ENCODE data around the gene SMPD3. TPM values are rescaled to one million over a fixed set of nuclear protein-coding genes. Genes with fewer than 3 reads are reported as not detected.
A peak's percentile ranks its signal among the peaks of the same experiment; 100 is the strongest.

Gene SMPD3
- total and polyA plus RNA-seq, 7 donors = 0.04 to 0.21 (median 0.08) TPM

DNA sequence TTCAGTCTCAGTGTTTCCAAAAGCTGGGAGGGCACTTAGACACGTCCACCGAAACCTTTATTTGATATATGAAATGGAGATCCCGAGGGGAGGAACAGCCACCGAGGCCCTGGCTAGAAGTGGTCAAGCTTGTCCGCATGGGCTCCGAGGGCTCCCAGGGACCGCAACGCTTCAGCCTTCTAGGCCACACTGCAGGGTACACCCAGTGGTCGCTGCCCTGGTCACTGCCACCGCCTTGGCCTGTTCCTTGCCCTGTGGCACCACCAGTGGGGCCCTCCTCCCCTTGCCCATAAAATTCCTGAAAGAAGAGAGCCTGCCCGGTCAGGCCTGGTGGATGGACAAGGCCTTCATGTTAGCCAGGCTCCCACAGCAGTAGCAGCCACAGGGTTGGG lies 43.8 kb upstream of the SMPD3 start:
- H3K4me1 ChIP-seq = no peaks in the 10 kb centered on the region
- no peak for DNase-seq
- no peak overlapping the region for H3K4me3 ChIP-seq
- no peak overlapping the region for H3K27ac ChIP-seq
- no peaks in the 10 kb centered on the region for H3K9me3 ChIP-seq
- no peak for ATAC-seq
- WGBS, 3 donors = 75 to 85% (median 82%) methylated on average over 11 of the region's 11 CpGs
- TF ChIP-seq, protein P1, sequence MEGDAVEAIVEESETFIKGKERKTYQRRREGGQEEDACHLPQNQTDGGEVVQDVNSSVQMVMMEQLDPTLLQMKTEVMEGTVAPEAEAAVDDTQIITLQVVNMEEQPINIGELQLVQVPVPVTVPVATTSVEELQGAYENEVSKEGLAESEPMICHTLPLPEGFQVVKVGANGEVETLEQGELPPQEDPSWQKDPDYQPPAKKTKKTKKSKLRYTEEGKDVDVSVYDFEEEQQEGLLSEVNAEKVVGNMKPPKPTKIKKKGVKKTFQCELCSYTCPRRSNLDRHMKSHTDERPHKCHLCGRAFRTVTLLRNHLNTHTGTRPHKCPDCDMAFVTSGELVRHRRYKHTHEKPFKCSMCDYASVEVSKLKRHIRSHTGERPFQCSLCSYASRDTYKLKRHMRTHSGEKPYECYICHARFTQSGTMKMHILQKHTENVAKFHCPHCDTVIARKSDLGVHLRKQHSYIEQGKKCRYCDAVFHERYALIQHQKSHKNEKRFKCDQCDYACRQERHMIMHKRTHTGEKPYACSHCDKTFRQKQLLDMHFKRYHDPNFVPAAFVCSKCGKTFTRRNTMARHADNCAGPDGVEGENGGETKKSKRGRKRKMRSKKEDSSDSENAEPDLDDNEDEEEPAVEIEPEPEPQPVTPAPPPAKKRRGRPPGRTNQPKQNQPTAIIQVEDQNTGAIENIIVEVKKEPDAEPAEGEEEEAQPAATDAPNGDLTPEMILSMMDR (IDR thresholded peaks at IDR 0.05) = no peak
- H3K27me3 ChIP-seq (ENCODE audit: insufficient read depth in 3 of 3, low read length in 2 of 3) = no peaks in the 10 kb centered on the region
- intact Hi-C loops (cut with DNase I) = no loop called here
- H3K36me3 ChIP-seq (ENCODE audit: insufficient read depth in 1 of 2, low read depth in 1 of 2) = no peaks in the 10 kb centered on the region

DNA sequence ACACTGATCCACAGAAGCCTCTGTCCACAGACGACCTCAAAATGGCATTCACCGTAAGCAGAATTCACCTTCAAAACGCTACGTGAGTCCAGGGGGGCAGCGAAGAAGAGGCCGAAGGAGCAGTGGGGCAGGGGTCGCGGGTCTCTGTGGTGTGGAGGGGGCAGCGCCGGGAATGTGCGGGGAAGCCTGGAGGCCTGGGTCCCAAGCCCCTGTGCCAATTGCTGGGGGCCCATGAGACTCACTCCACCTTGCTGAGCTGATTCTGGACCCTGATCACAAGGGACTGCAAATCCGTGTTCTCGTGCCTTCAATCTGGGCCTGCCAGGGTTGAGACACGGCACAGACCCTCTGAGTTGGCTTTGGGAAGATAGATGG lies 43.3 kb upstream of the SMPD3 start:
- no peak for DNase-seq
- no peak overlapping the region for H3K27ac ChIP-seq

DNA sequence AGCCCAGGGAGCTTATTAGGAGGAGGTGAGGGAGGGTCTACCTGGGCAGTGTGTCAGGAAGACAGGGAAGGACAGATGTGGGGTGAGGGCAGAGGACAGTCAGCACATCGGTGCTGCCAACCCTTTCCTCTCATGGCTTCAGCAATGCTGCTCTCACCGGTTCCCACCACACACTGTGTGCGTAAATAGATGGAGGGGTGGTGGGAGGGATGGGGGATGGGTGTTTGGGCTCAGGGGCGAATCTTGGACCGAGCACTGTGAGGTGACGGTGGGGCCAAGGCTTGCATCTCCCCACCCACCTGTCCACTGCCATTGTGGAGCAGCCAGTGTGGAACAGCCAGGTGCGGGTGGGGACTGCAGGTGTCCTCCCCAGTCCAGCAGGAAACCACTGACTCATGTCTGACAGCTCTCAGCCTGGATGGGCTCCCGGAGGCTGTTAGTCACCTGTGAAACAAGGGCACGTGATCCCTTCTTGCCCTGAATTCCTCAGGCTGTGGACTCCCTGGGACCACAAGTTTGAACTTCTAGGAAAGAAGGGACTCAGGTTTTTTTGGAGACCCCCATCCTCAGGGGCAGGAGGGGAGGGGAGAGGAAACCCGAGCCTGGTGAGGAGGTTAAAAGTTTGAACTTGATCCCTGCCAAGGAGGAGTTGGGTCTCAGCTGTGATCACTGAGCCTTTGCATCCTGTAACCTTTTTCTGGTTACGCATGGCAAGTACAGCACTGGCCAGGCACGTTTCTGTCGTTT lies 42.7 kb upstream of the SMPD3 start:
- Histone ChIP-seq H3K27me3 (ENCODE audit: insufficient read depth in 3 of 3, low read length in 2 of 3) (no peaks in the 10 kb centered on the region), H3K36me3 (ENCODE audit: insufficient read depth in 1 of 2, low read depth in 1 of 2) (no peaks in the 10 kb centered on the region), H3K9me3 (no peaks in the 10 kb centered on the region), H3K27ac (no peak overlapping the region), H3K4me3 (no peak overlapping the region), H3K4me1 (no peaks in the 10 kb centered on the region)
- WGBS, 3 donors = 47 to 50% (median 47%) methylated on average over 13 of the region's 13 CpGs
- ATAC-seq = peak in 3 of 4 donors; percentile 41 to 74 (median 50)
- intact Hi-C loops (cut with DNase I) = no loop called here
- TF ChIP-seq, protein P1 (IDR thresholded peaks at IDR 0.05) = no peak
- no peak for DNase-seq

More for the DNA sequence above, 43.3 kb upstream of the SMPD3 start:
- no peak for ATAC-seq
- Histone ChIP-seq H3K9me3 (no peaks in the 10 kb centered on the region), H3K27me3 (ENCODE audit: insufficient read depth in 3 of 3, low read length in 2 of 3) (no peaks in the 10 kb centered on the region), H3K4me3 (no peak overlapping the region), H3K36me3 (ENCODE audit: insufficient read depth in 1 of 2, low read depth in 1 of 2) (no peaks in the 10 kb centered on the region), H3K4me1 (no peaks in the 10 kb centered on the region)
- TF ChIP-seq, protein P1 (IDR thresholded peaks at IDR 0.05) = no peak
- intact Hi-C loops (cut with DNase I) = no loop called here
- 68 to 80% (median 73%) methylated on average over 14 of the region's 14 CpGs for WGBS, 3 donors

DNA sequence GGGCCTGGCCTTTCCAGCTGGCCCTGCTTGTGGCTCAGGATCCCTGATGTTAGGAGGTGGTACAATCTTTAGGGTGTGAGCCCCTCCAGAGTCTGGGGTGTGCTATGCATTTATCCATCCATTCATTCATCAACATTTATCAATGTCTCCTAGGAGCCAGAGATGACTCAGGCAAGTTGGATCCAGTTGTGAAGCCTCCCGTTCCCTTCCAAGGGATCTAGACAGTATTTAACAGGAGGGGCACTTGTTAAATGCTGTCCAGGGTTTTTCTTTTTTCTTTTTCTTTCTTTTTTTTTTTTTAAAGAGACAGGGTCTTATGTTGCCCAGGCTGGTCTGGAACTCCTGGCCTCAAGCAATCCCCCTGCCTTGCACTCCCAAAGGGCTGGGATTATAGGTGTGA lies 42.0 kb upstream of the SMPD3 start:
- no peaks in the 10 kb centered on the region for H3K36me3 ChIP-seq (ENCODE audit: insufficient read depth in 1 of 2, low read depth in 1 of 2)
- H3K4me3 ChIP-seq = no peak overlapping the region
- no peaks in the 10 kb centered on the region for H3K9me3 ChIP-seq
- TF ChIP-seq, protein P1 (IDR thresholded peaks at IDR 0.05) = no peak
- ATAC-seq = no peak
- no peaks in the 10 kb centered on the region for H3K4me1 ChIP-seq
- no peak overlapping the region for H3K27ac ChIP-seq
- 68 to 75% (median 69%) methylated on average over 1 of the region's 1 CpG for WGBS, 3 donors
- no peak for DNase-seq
- no peaks in the 10 kb centered on the region for H3K27me3 ChIP-seq (ENCODE audit: insufficient read depth in 3 of 3, low read length in 2 of 3)
- intact Hi-C loops (cut with DNase I) = no loop called here

DNA sequence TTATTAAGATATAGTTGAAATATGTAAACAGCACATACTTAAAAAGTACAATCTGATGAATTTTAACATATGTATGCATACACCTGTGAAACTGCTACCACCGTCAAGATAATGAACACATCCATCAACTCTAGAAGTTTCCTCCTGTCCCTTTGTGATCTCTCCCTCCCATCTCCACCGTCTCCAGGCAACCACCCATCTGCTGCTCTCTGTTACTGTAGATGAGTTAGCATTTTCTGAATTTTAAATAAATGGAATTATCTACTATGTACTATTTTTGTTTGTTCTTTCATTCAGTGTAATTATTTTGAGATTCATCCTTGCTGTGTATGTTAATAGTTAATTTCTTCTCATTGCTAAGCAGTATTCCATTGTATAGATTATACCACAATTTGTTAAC lies 40.2 kb upstream of the SMPD3 start:
- ATAC-seq = no peak
- DNase-seq = no peak
- Histone ChIP-seq H3K4me3 (no peak overlapping the region), H3K27ac (no peak overlapping the region), H3K27me3 (ENCODE audit: insufficient read depth in 3 of 3, low read length in 2 of 3) (no peaks in the 10 kb centered on the region), H3K4me1 (no peaks in the 10 kb centered on the region), H3K36me3 (ENCODE audit: insufficient read depth in 1 of 2, low read depth in 1 of 2) (no peaks in the 10 kb centered on the region), H3K9me3 (no peaks in the 10 kb centered on the region)
- WGBS, 3 donors = 60 to 70% (median 62%) methylated on average over 2 of the region's 2 CpGs
- intact Hi-C loops (cut with DNase I) = no loop called here
- TF ChIP-seq, protein P1 (IDR thresholded peaks at IDR 0.05) = no peak
